Erythroblast (primary cell): ENCODE data around the gene PPA1.

Experiments used
- GATA1 ChIP-seq: IDR thresholded peaks from 2 replicates; pipeline ENCODE4 v1.6.1; 2011; ENCODE audit warnings: low read depth, mild to moderate bottlenecking, control low read depth, low read length, moderate library complexity
- POLR2A ChIP-seq: IDR thresholded peaks from 2 replicates; pipeline ENCODE4 v1.6.1; 2011; ENCODE audit warnings: mild to moderate bottlenecking, low read length

GRCh38 chr10:70212277-70212676 is 21.0 kb downstream of the PPA1 start:
- no peak for TF ChIP-seq POLR2A
- TF ChIP-seq GATA1: no peak
